ENCODE measurements around the gene ADGRV1. TPM values are rescaled to one million over a fixed set of nuclear protein-coding genes. Genes with fewer than 3 reads are reported as not detected.
"Not testable (repeated sequence)": the region's sequence is repeated elsewhere in the genome, so short reads cannot be mapped to it uniquely, and the experiment has no call there.

Gene ADGRV1
- polyA plus RNA-seq, 5 donors: 11.8 to 18.9 (median 15.5) TPM

DNA sequence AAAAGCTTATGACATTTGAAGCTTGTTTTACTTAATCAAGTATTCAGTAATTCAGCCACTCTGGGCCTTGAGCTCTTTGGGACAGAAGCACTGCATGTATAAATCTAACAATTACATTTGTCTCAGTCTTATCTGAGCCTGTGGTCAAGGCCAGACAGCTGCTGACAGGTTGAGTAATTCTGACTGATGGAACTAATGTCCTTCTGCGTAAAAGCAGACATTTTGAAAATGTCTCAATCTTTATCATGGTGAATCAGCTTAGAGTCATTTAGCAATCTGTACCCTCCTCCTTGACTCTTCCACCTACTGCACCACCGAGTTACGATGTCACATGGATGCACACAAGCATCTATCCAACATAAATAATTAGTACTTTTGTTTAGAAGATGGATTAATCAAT is 424.6 kb downstream of the ADGRV1 start:
- no peak for DNase-seq

GRCh38 chr5:90983711-90984124 is 425.1 kb downstream of the ADGRV1 start:
- DNase-seq: no peak

- DNase-seq: no peak
These were observed 426.7 kb downstream of the ADGRV1 start for GRCh38 chr5:90985341-90985740.

DNA sequence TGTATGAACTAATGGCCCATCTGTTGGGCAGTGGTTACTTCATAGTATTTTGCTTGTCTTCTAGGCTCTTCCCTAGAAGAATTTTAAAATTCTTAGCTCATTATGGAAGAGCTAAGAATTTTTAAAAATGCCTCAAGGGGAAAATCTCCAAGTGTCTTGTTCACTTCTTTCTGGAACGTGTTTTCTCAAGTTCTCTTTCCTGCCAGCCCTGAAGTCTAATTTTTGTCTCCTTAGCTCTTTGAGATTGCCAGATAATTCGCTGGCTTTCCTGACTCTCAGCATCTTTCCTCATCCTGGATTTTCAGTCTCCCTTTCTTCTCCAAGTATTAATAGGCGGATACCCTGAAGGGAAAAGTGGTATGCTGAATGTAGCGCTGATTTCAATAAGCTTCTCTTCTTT is 429.1 kb downstream of the ADGRV1 start:
- no peak for DNase-seq

- DNase-seq: no peak
These were observed 432.6 kb downstream of the ADGRV1 start for GRCh38 chr5:90991201-90991600.

- no peak for DNase-seq
These were observed 436.2 kb downstream of the ADGRV1 start for GRCh38 chr5:90994796-90995195.

DNA sequence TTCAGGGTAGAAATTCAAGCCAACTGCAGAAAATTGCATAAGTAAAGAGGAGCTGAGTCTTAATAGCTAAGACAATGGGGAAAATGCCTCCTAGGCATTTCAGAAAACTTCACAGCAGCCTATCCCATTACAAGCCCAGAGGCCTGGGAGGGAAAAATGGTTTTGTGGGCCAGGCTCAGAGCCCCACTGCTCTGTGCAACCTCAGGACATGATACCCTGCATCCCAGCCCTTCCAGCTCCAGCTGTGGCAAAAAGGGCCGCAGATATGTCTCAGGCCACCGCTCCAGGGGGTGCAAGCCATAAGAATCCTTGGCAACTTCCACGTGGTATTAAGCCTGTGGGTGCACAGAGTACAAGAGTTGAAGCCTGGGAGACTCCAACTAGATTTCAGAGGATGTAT is 437.5 kb downstream of the ADGRV1 start:
- no peak for DNase-seq

- DNase-seq: no peak
These were observed 438.5 kb downstream of the ADGRV1 start for GRCh38 chr5:90997082-90997481.

- no peak for DNase-seq
These were observed 442.1 kb downstream of the ADGRV1 start for GRCh38 chr5:91000743-91001142.

DNA sequence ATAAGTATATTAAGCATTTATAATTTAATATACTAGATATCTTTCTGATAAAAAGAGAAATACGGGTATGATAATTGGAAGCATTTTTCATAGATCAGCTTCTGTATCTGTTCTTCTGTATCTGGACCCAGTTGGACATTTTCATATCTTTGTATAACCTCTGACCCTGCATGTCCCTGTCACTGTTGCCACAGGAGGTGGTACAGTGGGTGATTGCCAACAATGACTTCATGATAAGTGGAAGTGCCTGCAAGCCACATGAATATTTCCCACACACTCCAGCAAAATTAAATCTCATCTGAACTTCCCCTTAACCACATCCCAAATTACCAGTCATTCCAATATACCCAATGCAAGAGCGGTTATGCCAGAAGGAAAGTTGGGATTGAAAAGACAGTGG is 448.1 kb downstream of the ADGRV1 start:
- no peak for DNase-seq

- no peak for DNase-seq
These were observed 448.7 kb downstream of the ADGRV1 start for GRCh38 chr5:91007251-91007650.

- no peak for DNase-seq
These were observed 449.3 kb downstream of the ADGRV1 start for GRCh38 chr5:91007780-91008402.

DNA sequence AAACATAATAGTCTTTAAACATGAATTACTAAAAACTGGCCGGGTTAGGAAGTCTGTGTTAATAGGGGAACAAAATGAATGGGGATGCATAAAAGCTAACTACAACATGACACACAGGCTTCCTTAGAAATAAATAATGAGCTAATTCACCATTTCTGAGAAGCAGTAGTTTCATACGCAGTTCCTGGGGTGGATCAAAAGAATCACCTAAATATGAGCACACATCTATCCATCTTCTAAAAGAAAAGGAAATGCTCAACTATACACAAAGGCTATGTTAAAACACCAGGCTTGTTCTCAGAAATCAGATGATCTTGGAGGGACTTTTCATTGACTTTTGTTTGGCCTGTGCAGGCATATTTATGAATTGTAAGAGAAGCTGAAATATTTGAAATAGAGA is 451.5 kb downstream of the ADGRV1 start:
- DNase-seq: no peak

- DNase-seq: no peak
These were observed 452.4 kb downstream of the ADGRV1 start for GRCh38 chr5:91011029-91011428.

GRCh38 chr5:91012867-91013266 is 454.3 kb downstream of the ADGRV1 start:
- DNase-seq: not testable (repeated sequence)

DNA sequence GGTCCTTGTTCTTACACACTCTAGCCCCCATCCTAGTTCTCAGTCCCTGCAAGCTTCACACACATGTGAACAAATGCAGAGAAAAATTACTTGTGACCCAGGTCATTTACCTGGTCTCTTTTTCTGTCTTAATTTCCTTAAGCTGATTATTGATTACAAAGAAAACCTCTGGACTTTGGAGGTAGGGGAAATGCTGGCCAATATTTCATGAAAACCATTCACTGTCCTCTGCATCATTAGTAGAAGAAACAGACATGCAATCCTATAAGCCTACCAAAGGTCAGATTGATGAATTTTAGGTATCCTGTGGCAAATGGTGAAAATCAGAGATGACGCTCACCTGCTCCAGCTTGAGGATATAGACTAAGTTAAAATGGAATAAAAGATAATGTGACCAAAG is 457.7 kb downstream of the ADGRV1 start:
- no peak for DNase-seq

DNA sequence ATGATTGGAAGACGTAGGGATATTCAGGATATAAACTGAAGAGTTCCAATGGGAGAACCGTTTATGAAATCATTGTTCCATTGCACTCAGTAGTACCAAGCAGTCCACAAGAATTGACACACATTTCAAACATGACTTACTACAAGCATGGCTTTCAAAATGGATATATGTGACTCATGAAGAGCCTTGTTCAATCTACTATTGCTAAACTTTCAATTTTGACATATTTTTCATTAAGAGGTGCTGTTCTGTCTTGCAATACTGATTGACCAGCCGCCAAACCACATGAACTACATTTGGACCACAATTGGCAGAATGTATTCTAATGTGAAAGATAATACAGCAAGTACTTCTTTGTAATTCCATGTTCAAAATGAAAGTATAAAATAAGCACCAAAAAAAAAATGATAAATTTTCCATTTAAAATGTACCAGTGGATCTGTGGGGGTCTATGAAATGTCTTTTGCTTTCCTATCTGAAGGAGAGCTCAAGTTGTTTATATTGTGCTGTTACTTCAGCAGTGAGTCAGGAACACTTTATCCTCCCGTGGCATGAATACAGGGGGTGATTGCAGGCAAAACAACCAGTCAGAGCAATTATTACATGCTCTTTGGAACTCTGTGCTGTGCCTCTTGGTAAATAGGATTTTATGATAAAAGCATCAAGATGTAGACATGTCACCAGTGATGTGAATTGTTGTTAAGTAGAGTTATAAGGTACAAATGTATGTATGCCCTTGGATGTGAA is 458.5 kb downstream of the ADGRV1 start:
- DNase-seq: no peak

GRCh38 chr5:91018200-91018599 is 459.6 kb downstream of the ADGRV1 start:
- DNase-seq: no peak

DNA sequence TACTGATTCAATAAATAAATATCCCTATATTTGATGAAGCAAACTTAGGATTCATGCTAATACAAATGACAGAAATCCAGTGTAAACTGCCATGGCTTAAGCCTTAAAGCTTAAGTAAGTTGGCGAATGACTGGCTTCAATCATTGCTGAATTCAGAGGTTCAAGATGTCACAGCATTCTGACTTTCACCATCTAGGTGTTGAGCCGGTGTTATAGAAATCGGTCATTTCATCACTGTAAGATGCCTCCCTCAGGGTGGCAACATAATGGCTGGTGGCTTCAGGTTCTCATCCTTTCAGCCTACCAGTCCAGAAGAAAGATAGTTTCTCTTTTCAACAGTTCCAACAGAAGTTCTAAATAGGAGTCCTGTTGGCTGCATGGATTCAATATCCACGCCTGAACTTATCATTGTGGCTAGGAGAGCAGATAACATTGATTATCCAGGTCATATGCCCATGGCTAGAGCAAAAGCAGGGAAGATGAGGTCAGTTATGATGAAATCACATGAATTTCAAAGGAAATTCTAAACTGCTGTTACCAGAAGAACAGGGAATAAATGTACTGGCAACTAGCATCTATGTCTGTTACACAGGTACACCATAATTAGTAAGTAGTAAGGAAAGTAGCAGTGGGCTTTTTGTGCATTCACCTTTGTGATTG is 460.2 kb downstream of the ADGRV1 start:
- no peak for DNase-seq

DNA sequence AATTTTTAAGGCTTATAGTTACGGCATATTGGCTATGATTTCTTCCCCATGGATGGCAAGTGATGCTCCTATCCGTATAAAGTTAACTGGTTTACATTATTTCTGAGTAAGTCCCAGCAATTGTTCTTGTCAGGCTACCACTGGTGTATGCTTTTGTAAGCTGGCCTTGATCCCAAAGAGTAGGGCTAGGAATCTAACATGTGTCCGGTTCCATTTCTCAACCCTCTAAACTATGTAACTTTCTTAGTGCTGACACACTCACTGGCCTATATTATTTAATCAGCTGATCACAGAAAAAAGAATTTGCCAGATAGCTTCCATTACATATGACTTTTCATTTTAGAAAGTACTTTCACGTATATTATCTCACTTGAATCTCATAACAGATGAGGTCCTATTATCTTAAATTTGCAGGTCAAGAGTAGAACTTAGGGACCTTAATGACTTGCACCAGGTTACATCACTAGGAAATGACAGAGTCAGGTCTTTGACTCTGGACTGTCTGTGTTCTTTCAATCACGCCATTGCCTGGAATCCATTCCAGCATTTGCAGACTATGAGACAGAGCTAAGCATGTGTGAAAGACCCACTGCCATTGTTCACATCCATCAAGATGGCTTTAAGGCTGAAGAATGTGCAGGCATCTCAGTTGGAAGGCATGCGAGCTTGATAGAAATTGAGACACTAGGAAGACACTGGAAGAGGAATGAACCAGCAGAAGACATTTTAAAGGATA is 461.6 kb downstream of the ADGRV1 start:
- no peak for DNase-seq

DNA sequence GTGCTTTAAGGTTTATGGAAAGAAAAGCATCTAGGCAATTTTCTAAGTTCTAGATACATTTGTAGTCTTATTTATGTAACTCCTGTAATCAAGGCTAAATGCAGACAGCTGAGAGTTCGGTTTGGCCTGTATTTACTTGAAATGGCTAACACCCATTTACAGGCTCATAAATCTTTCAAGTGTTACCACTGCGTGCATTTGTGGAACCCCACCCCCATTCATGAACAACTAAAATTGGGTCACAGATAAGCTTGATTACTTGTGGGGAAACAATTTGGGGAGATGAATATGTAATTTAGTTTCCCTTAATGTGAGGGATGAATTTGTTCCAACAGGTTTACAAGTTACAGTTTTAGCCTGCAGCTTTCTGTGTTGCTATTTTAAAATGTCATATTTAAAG is 463.9 kb downstream of the ADGRV1 start:
- no peak for DNase-seq

DNA sequence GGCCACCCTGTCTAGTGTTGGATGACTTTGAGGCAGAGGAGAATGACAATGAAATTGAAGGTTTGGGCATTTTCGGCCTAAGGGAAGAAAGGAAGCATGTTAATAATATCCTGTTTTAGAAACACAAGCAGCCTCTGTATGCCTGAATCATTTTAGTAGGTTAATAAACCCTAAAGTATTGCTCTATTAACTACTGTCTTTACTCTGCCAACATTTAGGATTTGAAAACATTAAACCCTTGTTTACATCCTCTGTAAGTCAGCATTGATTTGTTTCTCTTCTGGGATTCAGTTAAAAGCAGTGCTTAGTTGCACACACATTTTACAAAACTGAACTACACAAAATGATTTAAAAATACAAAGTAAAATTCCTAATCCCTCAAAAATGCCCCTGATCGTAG is 465.6 kb downstream of the ADGRV1 start:
- DNase-seq: no peak
